ENCODE data around the gene AUNIP.

AUNIP gene

DNA sequence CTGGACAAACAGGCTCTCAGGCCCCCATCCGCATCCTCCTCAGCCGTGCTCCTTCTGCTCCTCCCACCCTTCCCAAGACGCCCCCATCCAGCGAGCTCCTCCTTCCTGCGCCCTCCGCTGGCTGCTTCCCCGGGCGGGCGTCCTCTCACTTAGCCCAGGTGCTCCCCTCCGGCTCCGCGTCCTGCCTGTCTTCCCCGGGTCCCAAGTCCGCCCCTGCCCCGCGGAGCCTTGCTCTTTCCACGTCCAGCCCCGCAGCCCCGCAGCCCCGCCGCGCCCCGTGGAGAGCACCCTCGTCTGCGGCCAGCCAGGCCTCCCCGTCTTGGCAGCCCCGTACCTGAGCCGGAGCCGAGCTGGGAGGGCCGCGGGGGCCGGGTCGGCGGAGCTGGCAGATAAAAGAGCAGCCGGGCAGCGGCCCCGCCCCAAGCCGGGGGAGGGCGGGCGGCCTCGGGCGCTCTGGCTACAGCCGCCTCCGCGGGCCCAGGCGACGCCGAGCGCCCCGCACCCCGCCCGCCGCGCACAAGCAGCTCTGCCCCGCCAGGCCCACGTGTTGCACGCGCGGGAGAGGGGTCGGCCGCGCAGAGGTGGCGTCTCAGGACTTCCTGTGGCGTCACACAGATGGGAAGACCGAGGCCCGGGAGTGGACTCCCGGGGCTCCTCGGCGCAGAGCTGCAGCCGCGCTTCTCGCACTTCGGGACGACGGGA lies 16.0 kb upstream of the AUNIP start, which contains the start of gene PAQR7:
Gene PAQR7 (minus strand): TSS at position 555 of the 702 bp plus-strand sequence. CDS start 11,869 bp downstream, outside the sequence.
- no peaks in the 10 kb centered on the region for H3K27me3 ChIP-seq (ENCODE audit: low read length)
- H3F3A ChIP-seq (ENCODE audit: insufficient read depth), result no peaks in the 10 kb centered on the region
- no peak within 1 kb of the TSS for H3K27ac ChIP-seq (ENCODE audit: low read depth, low read length)

GRCh38 chr1:25874635-25875153 lies 15.4 kb upstream of the AUNIP start:
- Histone ChIP-seq H3K9me3 (ENCODE audit: insufficient read depth, low read length) (no peaks in the 10 kb centered on the region), H4K20me1 (ENCODE audit: low read depth, low read length) (no peaks in the 10 kb centered on the region), H3K27ac (ENCODE audit: low read depth, low read length) (no peak overlapping the region), H2AFZ (ENCODE audit: low read depth, low read length, severe bottlenecking) (peak overlapping the region; percentile 71), H3K9ac (ENCODE audit: low read length) (peak overlapping the region; percentile 52), H3K9me2 (replicated peaks; ENCODE audit: insufficient read depth, low read length) (no peaks in the 10 kb centered on the region), H3K4me3 (ENCODE audit: insufficient read depth, low read length, poor library complexity, severe bottlenecking) (peak overlapping the region; percentile 55), H3F3A (ENCODE audit: insufficient read depth) (no peaks in the 10 kb centered on the region), H3K27me3 (ENCODE audit: low read length) (no peaks in the 10 kb centered on the region), H3K79me2 (ENCODE audit: insufficient read depth, low read length) (no peaks in the 10 kb centered on the region), H3K4me2 (ENCODE audit: low read depth, low read length, poor library complexity, severe bottlenecking) (peak overlapping the region; percentile 67), H3K36me3 (ENCODE audit: low read length) (no peaks in the 10 kb centered on the region)
- TF ChIP-seq EZH2phosphoT487 (conservative IDR thresholded peaks at IDR 0.05; ENCODE audit: low read length), result no peak
- TF ChIP-seq, protein P1, sequence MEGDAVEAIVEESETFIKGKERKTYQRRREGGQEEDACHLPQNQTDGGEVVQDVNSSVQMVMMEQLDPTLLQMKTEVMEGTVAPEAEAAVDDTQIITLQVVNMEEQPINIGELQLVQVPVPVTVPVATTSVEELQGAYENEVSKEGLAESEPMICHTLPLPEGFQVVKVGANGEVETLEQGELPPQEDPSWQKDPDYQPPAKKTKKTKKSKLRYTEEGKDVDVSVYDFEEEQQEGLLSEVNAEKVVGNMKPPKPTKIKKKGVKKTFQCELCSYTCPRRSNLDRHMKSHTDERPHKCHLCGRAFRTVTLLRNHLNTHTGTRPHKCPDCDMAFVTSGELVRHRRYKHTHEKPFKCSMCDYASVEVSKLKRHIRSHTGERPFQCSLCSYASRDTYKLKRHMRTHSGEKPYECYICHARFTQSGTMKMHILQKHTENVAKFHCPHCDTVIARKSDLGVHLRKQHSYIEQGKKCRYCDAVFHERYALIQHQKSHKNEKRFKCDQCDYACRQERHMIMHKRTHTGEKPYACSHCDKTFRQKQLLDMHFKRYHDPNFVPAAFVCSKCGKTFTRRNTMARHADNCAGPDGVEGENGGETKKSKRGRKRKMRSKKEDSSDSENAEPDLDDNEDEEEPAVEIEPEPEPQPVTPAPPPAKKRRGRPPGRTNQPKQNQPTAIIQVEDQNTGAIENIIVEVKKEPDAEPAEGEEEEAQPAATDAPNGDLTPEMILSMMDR (IDR thresholded peaks at IDR 0.05; ENCODE audit: insufficient read depth, low read length, poor library complexity, severe bottlenecking), result no peak

More for the DNA sequence above, 16.0 kb upstream of the AUNIP start, which contains the start of gene PAQR7:
- H3K9ac ChIP-seq (ENCODE audit: low read length), result peak within 1 kb of the TSS; percentile 52
- H3K36me3 ChIP-seq (ENCODE audit: low read length), result no peaks in the 10 kb centered on the region
- peak within 1 kb of the TSS; percentile 55 for H3K4me3 ChIP-seq (ENCODE audit: insufficient read depth, low read length, poor library complexity, severe bottlenecking)
- H2AFZ ChIP-seq (ENCODE audit: low read depth, low read length, severe bottlenecking), result peak within 1 kb of the TSS; percentile 71
- no peak for TF ChIP-seq EZH2phosphoT487 (conservative IDR thresholded peaks at IDR 0.05; ENCODE audit: low read length)
- TF ChIP-seq, protein P1 (IDR thresholded peaks at IDR 0.05; ENCODE audit: insufficient read depth, low read length, poor library complexity, severe bottlenecking), result no peak
- no peaks in the 10 kb centered on the region for H3K9me2 ChIP-seq (replicated peaks; ENCODE audit: insufficient read depth, low read length)
- H3K4me2 ChIP-seq (ENCODE audit: low read depth, low read length, poor library complexity, severe bottlenecking), result peak within 1 kb of the TSS; percentile 67
- no peaks in the 10 kb centered on the region for H3K9me3 ChIP-seq (ENCODE audit: insufficient read depth, low read length)
- H4K20me1 ChIP-seq (ENCODE audit: low read depth, low read length), result no peaks in the 10 kb centered on the region
- H3K79me2 ChIP-seq (ENCODE audit: insufficient read depth, low read length), result no peaks in the 10 kb centered on the region

GRCh38 chr1:25874209-25874608 lies 15.0 kb upstream of the AUNIP start:
- H3K79me2 ChIP-seq (ENCODE audit: insufficient read depth, low read length), result no peaks in the 10 kb centered on the region
- TF ChIP-seq EZH2phosphoT487 (conservative IDR thresholded peaks at IDR 0.05; ENCODE audit: low read length), result no peak
- TF ChIP-seq, protein P1 (IDR thresholded peaks at IDR 0.05; ENCODE audit: insufficient read depth, low read length, poor library complexity, severe bottlenecking), result no peak
- H2AFZ ChIP-seq (ENCODE audit: low read depth, low read length, severe bottlenecking), result no peak overlapping the region
- no peaks in the 10 kb centered on the region for H4K20me1 ChIP-seq (ENCODE audit: low read depth, low read length)
- no peaks in the 10 kb centered on the region for H3K27me3 ChIP-seq (ENCODE audit: low read length)
- H3K36me3 ChIP-seq (ENCODE audit: low read length), result no peaks in the 10 kb centered on the region
- H3K9ac ChIP-seq (ENCODE audit: low read length), result no peak overlapping the region
- no peaks in the 10 kb centered on the region for H3F3A ChIP-seq (ENCODE audit: insufficient read depth)
- H3K9me3 ChIP-seq (ENCODE audit: insufficient read depth, low read length), result no peaks in the 10 kb centered on the region
- H3K4me3 ChIP-seq (ENCODE audit: insufficient read depth, low read length, poor library complexity, severe bottlenecking), result no peak overlapping the region
- no peak overlapping the region for H3K27ac ChIP-seq (ENCODE audit: low read depth, low read length)
- H3K9me2 ChIP-seq (replicated peaks; ENCODE audit: insufficient read depth, low read length), result no peaks in the 10 kb centered on the region
- H3K4me2 ChIP-seq (ENCODE audit: low read depth, low read length, poor library complexity, severe bottlenecking), result no peak overlapping the region
